Right renal pelvis (tissue), 4 donors: ENCODE data around the gene FOXK1. TPM values are rescaled to one million over a fixed set of nuclear protein-coding genes. Genes with fewer than 3 reads are reported as not detected.

Experiments
- DNase-seq, 4 donors: peaks; one replicate each; pipeline ENCODE4 v3.0.0-alpha.2; 2013; ENCODE audit warnings: low read depth in 4 of 4, low spot score in 3 of 4, missing footprints in 1 of 4
- polyA plus RNA-seq, 4 donors: library from polyadenylated mRNA; unstranded; fragments of 120-200 nt; gene quantifications; one replicate each; pipeline ENCODE4 v1.2.1, GENCODE V29; 2013; ENCODE audit not compliant: insufficient read length in 4 of 4

Gene FOXK1
- polyA plus RNA-seq, 4 donors = 12.7 to 16.1 (median 13.9) TPM

DNA sequence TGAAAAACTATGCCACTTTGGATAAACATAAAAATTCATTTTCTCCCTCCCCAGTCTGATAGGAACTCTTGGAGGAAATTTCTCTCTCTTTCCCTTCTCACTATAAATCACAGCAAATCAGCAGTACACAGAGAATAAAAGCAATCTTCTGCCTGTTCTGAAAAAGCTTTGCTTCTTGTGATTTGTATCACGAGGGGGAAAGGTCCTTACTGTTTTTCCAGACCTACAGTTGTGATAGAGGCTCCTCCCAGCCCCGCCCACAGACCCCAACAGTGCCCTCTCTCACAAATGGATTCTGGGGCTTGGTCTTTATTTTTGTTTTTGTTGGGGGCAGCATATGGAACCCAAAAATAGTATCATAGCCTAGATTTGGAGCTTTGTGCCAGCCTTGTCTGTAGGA, 12.2 kb downstream of the FOXK1 start:
- no peak for DNase-seq

DNA sequence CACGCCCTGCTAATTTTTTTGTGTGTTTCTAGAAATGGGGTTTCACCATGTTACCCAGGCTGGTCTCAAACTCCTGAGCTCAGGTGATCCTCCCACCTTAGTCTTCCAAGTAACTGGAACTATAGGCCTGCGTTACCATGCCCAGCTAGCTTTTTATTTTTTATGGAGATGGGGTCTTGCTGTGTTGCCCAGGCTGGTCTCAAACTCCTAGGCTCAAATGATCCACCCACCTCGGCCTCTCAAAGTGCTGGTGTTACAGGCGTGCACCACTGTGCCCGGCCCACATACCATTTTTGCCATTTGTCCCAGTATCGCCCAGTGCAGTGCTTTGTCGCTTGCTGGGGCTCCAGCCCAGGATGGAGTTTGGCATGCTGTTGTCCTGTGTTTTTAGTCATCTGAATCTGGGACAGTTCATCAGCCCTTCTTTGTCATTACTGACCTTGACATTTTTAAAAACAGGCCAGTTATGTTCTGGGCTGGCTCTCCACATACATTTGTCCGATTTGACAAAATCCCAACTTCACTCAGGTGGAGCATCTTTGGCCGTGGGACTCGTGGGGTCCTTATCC, 16.7 kb downstream of the FOXK1 start:
- DNase-seq = no peak

DNA sequence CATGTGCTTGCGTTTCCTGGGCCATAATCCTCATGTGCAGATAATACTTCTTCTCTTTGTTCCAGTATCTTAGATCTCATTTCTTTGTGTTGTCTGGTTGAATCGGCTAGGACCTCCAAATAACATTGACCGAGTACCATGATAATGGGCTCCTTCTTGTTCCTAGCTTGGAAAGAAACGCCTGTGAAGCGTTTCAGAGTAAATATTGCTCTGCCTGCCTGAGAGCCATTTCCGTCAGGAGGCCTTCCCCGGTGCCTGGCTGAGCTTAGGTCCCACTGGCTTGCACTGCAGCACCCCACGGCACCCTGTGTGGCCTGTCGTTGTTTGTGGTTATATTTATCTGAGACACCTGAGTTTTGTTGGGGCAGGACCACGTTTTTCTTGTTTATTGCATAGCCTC, 17.7 kb downstream of the FOXK1 start:
- no peak for DNase-seq

DNA sequence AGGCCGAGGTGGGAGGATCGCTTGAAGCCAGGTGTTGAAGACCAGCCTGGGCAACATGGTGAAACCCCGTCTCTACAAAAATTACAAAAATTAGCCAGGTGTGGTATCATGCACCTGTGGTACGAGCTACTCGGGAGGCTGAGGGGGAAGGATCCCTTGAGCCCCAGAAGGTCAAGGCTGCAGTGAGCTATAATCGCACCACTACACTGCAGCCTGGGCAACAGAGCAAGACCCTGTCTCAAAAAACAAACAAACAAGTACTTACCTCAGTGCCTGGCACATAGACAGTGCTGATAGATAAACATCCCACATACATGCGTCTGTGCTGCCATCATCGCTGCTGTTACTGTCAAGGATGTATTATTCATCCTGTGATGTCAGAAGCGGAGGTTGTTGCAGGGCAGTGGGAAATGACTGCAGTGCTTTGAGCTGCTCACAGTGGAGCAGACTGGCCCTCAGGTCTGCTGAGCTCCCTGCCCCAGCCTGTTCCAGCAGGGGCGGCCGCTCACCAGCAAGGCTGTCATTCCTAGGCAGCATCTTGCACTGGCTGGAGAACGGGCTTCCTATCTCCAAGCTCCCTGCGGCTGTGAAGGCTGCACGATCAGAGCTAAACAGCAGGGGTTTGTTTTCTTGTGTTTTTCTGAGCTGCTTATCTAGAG, 18.6 kb downstream of the FOXK1 start:
- DNase-seq = no peak

DNA sequence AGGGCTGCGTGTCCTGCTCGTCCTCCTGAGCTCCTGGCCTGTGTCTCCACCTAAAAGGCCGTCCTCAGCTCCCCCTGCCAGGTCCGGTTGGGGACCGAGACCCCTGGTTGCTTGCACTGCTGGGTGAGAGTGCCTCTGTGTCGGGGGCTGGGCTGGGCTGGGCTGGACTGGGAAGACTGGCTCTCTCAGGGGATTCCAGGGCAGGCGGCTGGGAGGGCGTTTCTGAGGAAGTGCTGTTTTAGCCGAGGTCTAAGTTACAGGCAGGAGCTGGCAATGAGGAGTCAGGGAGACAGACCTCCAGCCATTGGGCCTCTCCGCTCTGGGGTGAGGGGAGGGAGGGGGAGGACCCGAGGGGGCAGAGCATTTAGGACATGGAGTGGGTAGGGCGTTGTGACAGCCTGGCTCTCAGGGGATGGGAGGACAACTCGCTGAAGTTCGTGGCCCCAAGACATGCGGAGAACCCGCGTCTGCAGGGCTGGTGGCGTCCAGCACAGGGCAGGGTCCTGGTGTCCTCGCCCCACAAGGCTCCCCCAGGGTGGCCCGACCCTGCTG, 20.9 kb downstream of the FOXK1 start:
- no peak for DNase-seq

DNA sequence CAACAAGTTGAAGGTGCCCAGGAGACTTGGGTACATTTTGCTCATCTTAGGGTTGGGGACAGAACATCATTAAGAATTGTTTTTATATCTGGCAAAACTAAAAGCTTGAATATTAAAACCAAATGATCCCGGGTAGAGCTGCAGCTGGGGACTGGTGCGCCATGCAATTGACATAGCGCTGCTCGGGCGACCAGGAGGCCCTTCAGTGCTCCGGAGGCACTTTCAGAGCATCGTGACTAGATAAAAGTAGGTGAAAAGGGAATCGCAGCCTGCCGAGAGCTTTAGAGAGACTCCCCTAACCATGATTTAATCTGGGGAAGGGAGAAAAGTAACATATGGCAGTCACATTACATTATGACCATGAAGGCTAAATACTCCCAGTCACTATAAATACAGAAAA, 21.4 kb downstream of the FOXK1 start:
- DNase-seq = no peak

DNA sequence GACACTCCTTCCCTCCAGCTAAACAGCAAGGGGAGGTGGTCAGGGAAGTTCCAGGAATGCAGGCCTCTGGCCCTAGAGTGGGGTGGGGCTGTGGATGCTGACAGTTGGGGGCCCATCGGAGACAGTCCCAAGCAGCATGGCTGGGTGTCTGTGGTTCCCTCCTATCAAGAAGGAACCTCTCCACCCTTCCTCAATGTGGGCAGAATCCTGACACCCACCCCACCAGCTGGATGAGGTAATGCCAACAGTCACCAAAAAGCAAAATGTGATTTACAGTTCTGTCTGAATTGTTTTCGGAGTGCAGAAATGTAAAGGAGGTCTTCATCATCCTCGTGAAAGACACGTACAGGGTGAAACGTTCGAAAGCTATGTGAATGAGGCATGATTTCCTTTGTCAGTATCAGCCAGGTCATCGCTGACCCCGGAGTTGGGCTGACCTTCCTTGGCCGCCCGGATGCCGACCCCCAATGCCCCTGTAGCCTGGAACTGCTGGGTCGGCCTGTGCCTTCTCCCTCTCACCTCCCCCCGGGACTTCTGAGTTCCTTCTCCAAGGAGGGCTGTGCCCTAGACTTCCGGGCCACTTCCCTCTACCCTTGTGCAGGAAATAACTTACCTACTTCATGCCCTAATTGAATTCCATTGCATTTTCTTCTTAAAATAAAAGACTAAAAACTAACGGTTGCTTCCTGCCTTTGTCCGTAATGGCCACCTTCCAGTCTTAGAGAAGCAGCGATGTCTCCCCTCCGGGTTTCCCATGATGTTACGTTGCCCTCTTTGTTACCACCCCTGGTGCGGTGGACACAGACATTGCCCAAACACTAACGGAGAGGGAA, 24.5 kb downstream of the FOXK1 start:
- no peak for DNase-seq

DNA sequence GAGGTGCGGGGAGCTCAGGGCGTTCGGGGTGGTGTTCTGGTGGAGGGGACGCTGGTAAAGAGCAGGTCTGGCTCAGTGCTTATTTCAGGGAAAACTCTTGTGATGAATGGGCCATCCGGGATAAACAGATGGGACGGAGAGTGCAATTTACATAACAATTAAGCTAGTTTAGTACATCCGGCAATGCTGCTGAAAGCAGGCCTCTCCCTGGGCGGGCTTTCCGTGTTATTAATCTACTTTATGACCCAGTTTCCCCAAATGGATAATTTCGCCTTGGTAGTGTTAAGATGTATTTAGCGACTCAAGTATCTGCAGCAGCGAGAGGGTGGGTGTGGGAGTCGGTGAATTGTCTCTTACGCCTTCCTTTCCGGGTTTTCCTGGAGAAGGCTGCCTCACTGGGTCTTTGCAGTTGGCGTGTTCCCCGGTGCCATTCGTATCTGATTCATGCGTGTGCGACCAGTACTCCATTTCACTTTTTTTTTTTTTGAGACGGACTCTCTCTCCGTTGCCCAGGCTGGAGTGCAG, 25.2 kb downstream of the FOXK1 start:
- peak in 1 of 4 donors; percentile 57 for DNase-seq

DNA sequence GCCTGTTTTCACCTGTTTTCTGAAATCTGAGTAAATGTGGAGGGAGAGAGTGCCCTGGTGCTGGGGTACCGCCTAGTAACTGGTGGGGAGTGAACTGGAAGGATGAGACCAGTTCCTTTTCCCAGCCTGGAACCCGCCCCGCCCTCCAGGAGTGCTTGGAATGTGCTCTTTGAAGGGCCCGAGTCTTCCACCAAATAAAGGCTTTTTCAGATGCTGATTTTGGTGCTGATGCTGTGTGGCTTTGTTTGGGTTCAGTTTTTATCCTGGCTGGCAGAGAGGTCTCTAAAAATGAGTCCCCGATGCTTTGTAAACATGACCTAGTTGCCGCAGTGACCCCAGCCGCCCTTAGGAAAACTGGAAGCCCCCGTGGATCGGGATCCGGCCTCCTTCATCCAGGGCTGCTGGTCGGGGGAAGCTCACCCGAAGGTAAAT, 25.9 kb downstream of the FOXK1 start:
- DNase-seq = no peak

DNA sequence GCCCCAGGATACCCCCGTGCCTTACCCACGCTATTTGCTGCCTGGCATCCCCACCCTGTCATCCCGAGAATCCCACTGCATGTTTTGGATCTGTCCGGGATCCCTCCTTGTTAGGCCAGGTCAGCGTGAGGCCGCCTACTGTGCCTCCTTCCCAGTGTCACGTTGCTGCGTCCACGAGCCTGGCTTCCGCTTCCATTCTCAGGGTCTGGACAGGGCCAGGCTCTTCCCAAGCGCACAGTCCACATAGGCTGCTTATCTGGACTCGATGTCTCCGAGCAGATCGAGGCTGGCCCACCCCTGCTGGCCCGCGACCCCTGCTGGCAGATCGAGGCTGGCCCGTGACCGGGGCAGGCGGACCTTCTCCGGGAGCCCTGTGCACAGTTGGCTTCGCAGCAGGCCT, 27.1 kb downstream of the FOXK1 start:
- no peak for DNase-seq

DNA sequence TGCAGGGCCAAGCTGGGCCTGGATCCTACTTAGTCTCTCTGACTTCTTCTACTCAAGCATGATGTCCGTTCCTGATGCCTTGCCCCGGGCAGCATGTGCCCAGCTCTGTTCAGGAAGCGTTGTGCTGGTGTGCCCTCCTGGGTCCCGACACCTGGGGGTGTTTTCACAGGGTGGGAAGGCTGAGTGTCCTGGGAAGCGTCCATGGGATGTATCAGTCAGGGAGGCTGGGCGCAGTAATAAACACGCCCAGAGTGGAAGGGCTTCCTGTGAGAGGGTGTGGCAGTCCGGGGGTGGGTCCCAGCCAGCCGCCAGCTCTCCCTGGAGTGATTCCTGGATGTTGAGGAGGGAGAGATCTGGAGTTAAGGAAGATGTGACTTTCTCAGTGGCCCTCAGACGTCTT, 29.0 kb downstream of the FOXK1 start:
- DNase-seq = no peak

DNA sequence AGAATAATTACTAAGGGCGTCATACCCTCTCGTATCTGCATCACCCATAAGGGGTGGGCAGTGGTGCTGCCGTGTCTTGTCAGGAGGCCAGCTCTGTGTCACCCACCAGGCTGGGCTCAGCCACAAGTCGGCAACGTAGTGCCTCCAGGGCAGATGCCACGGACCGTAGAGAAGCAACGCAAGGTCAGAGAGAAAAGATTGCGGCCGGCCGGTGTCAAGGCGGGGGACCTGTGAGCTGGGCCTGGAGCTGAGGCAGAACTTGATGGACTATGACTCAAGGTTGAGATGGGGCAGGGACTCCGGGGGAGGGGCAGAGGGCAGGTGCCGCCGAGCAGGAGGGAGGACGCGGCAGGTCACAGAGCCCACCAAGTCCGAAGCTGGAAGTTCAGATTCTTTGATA, 29.5 kb downstream of the FOXK1 start:
- no peak for DNase-seq

DNA sequence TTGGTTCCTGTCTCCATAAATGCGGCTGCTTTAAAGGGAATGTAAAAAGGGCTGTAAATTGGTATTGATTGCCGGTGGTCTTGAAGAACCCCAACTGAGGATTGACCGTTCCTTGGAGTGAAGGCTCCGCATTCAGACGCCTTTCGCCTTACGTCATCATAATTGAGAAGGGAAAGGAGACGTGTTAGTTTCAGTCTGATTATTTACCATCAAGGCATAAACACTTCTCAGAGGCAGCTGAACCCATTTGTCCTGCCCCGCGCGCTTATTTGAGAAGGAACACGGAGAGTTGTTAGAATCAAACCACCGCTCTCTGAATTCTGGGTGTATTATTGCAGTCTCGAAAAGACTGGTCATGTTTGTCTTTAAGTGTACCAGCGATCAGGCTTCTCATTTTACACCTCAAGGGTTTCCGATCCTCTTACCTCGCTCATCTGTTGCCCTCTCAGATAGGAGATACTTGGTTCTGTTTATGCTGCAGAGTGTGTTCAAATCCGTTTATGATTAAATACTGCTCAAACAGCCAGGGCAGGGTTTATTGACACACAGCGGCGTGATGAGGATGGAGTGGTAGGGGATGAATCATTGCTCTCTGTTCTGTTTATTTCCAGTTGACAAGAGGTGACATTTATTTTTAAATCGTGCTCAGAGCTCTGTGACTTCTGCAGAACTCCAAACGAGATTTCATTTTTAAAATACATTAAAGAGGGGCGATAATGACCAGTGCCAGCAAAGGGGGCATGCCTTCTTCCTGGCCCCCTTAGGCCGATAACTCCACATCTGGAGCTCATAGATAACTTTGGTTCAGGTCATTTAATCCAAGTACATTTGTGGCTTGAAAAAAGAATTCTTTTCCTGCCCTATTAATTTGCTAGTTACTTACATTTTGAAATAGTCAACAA, 30.4 kb downstream of the FOXK1 start:
- no peak for DNase-seq

DNA sequence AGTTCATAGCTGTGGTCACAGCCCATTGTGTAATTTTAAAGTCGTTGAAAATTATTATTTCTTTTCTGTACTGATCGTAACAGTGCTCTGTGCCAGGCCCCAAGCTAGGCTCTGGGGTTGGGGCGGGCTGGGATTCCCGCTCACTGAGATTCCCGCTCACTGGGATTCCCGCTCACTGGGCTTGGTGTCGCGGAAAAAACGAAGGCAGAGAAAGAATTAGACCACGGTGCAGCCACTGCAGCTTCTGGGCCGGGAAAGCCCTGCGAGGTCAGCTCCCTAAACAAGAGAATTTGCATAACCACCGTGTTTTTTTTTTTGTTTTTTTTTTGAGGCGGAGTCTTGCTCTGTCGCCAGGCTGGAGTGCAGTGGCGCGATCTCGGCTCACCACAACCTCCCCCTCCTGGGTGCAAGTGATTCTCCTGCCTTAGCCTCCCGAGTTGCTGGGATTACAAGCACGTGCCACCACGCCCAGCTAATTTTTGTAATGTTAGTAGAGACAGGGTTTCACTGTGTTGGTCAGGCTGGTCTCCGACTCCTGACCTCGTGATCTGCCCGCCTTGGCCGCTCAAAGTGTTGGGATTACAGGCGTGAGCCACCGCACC, 31.2 kb downstream of the FOXK1 start:
- no peak for DNase-seq

DNA sequence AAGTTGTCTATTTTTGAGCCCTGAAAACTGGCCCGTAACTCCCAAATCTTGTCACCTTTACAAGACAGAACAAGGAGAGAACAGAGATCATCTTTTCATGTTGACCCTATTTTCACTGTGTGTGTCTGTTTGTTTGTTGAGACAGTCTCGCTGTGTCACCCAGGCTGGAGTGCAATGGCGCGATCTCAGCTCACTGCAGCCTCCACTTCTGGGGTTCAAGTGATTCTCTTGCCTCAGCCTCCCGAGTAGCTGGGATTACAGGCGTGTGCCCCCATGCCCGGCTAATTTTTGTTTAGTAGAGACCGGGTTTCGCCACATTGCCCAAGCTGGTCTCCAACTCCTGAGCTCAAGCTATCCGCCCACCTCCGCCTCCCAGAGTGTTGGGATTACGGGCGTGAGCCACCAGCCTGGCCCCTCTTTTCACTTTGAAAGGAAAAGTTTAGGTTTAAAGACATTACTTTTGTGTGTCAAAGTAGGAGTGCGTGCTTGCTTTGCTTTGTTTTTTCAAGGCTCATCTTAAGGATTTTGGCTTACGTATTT, 32.1 kb downstream of the FOXK1 start:
- DNase-seq = no peak

DNA sequence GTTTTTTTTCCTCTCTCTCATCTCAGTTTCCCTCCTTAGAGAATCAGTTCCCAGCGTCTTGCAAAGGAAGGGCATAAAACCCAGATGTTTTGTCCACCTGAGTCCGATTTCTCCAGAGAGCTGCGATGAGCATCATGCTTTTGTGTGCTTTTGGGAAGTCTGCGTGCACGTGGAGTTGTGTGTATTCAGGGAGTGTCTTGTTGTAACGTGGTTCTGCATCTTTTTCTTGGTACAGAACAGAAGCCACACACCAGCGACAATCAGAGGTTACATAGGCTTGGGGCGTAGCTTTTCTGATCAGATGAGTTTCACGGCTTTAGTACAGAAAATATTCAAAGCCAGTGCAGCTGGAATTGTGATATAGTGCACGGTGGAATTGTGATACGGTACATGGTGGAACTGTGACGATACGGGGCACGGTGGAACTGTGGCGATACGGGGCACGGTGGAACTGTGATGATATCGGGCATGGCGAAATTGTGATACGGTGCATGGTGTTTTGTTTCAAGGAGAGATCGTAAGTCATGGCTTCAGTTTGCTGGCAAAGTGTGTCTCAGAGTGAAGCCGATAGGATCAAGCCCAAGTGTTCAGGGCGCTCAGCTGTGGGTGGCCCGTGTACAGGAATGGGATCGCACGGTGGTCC, 32.8 kb downstream of the FOXK1 start:
- no peak for DNase-seq

DNA sequence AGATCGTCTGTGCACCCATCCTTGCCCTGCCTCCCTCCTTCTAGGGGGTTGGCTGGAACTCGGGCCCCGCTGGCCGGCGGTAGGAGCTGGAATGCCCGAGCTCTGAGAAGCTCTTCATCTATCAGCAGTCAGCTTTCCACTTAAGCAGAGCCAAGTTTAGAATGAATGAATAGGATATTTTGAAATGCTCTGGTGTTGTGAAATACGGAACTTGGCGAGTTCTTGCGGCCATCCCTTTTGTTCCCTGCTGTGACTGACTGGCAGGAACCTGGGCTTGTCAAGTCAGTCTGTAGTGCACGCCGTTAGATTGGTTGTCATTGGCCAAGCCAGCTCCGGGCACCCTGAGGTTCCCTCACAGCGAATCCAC, 33.3 kb downstream of the FOXK1 start:
- no peak for DNase-seq

DNA sequence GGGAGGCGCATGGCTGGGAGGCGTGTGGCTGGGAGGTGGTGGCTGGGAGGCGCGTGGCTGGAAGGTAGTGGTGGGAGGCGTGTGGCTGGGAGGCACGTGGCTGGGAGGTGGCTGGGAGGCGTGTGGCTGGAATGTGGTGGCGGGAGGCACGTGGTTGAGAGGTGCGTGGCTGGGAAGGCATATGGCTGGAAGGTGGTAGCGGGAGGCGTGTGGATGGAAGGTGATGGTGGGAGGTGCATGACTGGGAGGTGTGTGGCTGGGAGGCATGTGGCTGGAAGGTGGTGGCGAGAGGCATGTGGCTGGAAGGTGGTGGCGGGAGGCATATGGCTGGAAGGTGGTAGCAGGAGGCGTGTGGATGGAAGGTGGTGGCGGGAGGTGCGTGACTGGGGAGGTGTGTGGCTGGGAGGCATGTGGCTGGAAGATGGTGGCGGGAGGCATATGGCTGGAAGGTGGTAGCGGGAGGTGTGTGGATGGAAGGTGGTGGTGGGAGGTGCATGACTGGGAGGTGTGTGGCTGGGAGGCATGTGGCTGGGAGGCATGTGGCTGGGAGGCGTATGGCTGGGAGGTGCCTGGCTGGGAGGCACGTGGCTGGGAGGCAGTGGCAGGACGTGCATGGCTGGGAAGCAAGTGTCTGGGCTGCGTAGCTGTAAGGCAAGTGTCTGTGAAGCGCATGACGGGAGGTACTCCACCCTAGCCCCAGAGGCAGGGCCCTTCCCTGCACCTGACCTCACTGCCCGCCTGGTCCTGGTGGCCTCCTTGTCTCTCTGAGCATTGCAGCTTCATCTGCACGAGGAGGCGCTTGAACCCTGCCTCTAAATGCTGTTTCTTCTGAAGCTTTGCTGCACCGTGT, 35.1 kb downstream of the FOXK1 start:
- no peak for DNase-seq
